Renal pelvis (tissue), 4 donors: ENCODE measurements around the gene YWHAG. TPM values are rescaled to one million over a fixed set of nuclear protein-coding genes. Genes with fewer than 3 reads are reported as not detected.
"Not testable (repeated sequence)": the region's sequence is repeated elsewhere in the genome, so short reads cannot be mapped to it uniquely, and the experiment has no call there.

Source experiments
- DNase-seq: peaks from one replicate; pipeline ENCODE4 v3.0.0-alpha.2; 2013
- polyA plus RNA-seq, 3 donors: library from polyadenylated mRNA; unstranded; fragments of 120-200 nt; gene quantifications; one replicate each; pipeline ENCODE4 v1.2.1, GENCODE V29; 2013; ENCODE audit not compliant: insufficient read length in 3 of 3

YWHAG gene
- polyA plus RNA-seq, 3 donors: 116 to 125 (median 116) TPM

GRCh38 chr7:76354981-76355730, 3.6 kb downstream of the YWHAG start:
- no peak for DNase-seq

- DNase-seq: no peak
Measured at GRCh38 chr7:76354516-76354915, 4.3 kb downstream of the YWHAG start.

GRCh38 chr7:76353744-76354143, 5.0 kb downstream of the YWHAG start:
- DNase-seq: no peak

- no peak for DNase-seq
Measured at GRCh38 chr7:76352193-76352592, 6.6 kb downstream of the YWHAG start.

GRCh38 chr7:76351372-76351771, 7.4 kb downstream of the YWHAG start:
- DNase-seq: no peak

- DNase-seq: no peak
Measured at GRCh38 chr7:76349313-76349885, 9.4 kb downstream of the YWHAG start.

- no peak for DNase-seq
Measured at GRCh38 chr7:76347710-76348109, 11.1 kb downstream of the YWHAG start.

GRCh38 chr7:76346778-76347177, 12.0 kb downstream of the YWHAG start:
- DNase-seq: no peak

- DNase-seq: no peak
Measured at GRCh38 chr7:76346097-76346496, 12.7 kb downstream of the YWHAG start.

- DNase-seq: no peak
Measured at GRCh38 chr7:76343931-76344321, 14.9 kb downstream of the YWHAG start.

GRCh38 chr7:76343294-76343930, 15.4 kb downstream of the YWHAG start:
- no peak for DNase-seq

- DNase-seq: no peak
Measured at GRCh38 chr7:76342222-76342621, 16.6 kb downstream of the YWHAG start.

GRCh38 chr7:76340617-76341131, 18.1 kb downstream of the YWHAG start:
- DNase-seq: no peak

- DNase-seq: no peak
Measured at GRCh38 chr7:76338298-76339084, 20.3 kb downstream of the YWHAG start.

- no peak for DNase-seq
Measured at GRCh38 chr7:76337147-76337546, 21.6 kb downstream of the YWHAG start.

GRCh38 chr7:76336094-76336493, 22.7 kb downstream of the YWHAG start:
- no peak for DNase-seq

- not testable (repeated sequence) for DNase-seq
Measured at GRCh38 chr7:76335417-76335816, 23.4 kb downstream of the YWHAG start.

GRCh38 chr7:76334320-76334967, 24.3 kb downstream of the YWHAG start:
- no peak for DNase-seq

GRCh38 chr7:76333511-76334101, 25.2 kb downstream of the YWHAG start:
- DNase-seq: no peak

GRCh38 chr7:76332078-76332477, 26.7 kb downstream of the YWHAG start:
- no peak for DNase-seq

GRCh38 chr7:76330673-76331072, 28.1 kb downstream of the YWHAG start:
- no peak for DNase-seq
